Stimulated activated CD4-positive, alpha-beta T cell treated with anti-CD3 and anti-CD28 coated beads, Interleukin-1b, Interleukin-23, amount 100 ng/mL, for 48 hours (primary cell): Measurements from ENCODE around the gene NCAPH2.
A peak's percentile ranks its signal among the peaks of the same experiment; 100 is the strongest.

Source experiments
- DNase-seq: peaks from one replicate; pipeline ENCODE4 v3.0.0-alpha.2; 2020

NCAPH2 gene

DNA sequence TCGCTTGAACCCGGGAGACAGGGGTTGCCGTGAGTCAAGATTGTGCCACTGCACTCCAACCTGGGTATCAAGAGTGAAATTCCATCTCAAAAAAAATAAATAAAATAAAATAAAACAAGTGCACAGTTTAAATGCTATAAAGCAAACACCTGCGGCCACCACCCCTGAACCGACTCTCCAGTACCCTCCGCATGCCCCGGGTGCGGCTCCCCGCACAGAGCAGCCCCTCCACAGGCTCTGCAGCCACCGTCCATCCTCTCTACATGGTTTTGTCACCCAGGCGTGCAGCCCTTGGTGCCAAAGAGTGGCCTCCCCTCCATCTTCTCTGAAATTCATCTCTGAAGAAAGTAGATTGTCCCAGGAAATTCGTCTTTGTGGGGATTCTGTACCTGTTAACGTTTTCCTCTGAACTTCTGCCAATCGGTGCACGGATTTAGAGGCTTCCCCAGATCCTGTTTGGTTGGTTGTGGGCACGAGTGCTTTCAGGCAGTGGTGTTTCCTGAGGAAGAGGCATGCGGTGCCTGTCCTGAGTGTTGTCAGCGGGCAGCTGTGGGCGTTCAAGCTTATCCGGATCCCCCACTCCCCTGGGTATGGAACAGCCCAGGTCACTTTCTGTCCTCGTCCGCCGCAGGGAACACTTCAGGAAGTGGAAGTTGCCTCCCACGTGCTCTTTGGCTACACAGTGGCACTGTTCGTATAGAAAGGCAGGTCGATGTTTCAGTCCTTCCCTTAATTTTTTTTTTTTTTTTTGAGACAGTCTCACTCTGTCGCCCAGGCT is 17.3 kb upstream of the NCAPH2 start:
- no peak for DNase-seq

DNA sequence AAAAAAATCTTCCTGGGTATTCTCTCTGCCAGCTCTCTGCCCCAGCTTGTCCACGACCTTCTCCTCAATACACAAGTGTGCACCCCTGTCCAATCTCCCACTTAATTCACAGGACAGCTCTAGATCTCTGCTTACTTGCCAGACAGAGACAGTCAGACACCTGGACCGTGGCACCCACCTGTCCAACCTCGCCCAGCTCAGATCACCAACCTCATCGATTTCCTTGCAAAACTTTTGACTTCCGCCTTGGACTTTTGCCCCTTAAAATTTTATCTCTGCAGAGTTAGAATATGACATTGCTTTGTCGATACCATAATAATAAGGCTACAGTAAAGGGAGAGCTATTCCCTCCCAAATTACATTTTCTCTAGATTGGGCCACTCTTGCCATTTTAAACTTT is 10.9 kb upstream of the NCAPH2 start:
- no peak for DNase-seq

DNA sequence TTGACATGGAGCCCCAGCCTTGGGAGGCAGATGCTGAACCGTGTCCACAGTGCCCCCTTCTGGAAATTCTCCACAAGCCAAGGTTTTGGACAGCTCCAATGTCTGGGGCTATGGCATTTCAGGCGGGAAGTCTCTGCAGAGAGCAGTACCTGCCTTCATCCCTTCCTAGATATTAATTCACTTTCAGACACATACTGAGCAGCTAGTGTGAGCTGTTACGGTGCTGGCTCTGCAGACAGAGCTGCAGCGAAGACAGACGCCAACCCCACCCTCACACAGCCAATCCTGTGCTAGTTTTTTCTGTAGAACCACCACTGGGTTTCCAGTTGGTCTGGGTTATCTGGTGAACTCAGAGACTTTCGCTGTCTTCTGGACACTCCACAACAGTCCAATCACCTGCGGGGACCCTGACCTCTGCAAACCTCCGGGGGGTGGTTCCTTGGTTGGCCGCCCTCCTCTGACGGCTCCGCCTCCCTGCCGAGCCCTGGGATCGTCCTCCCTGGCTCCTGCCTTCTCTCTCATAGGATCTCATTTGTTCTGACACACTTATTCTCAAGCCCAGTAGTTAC is 9.6 kb upstream of the NCAPH2 start:
- peak; percentile 70 for DNase-seq

DNA sequence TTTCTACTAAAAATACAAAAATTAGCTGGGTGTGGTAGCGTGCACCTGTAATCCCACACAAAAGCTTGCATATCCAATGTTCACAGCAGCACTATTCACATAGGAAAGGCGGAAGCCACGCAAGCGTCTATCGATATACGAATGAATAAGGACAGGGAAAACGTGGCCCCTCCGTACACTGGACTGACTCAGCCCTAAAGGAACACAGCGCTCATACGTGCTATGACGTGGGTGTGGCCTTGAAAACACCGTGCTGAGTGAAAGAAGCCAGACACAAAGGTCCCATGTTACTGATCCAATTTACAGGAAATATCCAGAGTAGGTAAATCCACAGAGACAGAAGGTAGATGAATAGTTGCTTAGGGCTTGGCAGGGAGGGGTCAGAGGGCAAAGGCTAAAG is 7.6 kb upstream of the NCAPH2 start:
- no peak for DNase-seq

DNA sequence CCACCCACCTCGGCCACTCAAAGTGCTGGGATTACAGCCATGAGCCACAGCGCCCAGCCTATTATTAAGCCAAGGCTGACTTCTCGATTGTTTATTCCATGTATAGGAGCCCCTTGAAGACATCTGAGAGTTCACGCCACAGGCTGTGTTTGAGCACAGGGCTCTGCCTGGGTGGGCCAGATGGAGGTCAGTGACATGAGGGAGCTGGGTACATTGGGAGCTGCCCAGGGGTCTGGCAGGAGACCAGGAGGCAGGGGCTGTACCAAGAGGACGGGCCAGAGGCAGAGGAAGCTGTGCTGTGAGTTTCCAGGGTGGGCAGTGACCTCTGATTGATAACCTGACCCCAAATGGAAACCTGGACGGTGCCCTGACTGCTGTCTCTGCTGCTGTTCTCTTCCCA is 5.9 kb upstream of the NCAPH2 start:
- no peak for DNase-seq

DNA sequence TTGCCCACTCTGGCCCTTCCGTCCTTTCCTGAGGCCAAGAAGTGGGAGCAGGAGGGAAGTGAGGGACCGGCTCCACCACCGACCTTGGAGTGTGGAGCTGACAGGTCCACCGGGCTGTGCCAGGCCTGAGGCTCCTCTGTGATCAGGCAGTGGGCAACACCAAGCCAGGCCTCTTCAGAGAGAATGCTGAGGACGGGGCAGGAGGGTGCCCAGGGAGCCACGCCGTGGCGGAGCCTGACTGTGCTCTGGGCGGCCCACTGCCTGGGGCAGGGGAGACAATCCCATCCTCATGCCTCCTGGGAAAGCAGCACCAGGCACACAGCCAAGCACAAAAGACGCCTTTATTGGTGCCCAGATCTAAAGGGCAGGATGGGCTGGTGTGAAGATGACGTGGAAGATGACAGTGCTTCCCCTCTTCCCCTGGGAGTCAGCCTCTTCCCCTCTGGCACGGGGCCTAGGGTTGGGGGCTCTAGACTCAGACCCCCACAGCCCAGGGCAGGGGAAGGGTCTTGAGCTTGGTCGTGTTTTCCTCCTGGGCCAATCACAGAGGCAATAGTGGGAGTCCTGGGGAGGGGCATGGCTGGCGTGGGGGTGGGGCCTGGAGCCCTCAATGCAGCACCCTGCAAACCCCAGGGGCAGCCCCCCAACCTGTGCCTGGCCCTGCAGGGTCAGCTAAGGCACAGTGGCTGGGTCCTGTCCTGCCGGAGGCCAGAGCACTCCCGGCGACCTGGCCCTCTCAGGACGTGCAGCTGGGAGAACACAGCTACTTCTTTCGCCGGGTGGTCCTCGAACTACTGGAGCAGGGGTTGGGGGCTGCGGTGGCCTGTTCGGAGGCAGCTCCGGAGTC is 5.2 kb upstream of the NCAPH2 start:
- no peak for DNase-seq

DNA sequence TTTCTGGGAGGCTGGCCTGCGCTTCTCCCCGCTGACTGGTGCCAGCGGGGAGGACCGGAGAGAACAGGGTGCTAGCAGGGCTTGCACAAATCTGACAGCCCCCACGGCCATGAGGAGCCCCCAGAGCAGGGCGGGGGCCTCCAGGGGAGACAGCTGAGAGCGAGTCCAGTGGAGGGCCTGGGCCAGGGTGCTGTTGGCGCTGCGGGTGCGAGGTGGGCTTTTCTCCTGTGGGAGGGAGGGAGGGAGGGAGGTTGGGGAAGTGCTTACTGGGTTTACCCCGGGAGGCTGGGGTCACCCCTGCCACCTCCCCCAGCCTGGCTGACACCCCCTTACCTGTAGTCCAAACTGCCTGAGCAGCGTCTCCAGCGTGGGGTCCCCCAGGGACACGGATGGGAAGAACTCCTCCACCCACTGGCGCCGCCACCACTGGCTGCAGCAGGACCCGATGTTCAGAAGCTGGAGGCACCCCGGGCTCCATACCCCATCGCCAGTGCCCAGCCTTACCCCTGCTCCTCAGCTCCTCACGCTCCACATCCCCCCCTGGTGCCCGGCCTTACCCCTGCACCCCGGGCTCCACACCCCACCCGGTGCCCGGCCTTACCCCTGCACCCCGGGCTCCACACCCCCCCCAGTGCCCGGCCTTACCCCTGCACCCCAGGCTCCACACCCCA is 4.4 kb upstream of the NCAPH2 start:
- DNase-seq = no peak

DNA sequence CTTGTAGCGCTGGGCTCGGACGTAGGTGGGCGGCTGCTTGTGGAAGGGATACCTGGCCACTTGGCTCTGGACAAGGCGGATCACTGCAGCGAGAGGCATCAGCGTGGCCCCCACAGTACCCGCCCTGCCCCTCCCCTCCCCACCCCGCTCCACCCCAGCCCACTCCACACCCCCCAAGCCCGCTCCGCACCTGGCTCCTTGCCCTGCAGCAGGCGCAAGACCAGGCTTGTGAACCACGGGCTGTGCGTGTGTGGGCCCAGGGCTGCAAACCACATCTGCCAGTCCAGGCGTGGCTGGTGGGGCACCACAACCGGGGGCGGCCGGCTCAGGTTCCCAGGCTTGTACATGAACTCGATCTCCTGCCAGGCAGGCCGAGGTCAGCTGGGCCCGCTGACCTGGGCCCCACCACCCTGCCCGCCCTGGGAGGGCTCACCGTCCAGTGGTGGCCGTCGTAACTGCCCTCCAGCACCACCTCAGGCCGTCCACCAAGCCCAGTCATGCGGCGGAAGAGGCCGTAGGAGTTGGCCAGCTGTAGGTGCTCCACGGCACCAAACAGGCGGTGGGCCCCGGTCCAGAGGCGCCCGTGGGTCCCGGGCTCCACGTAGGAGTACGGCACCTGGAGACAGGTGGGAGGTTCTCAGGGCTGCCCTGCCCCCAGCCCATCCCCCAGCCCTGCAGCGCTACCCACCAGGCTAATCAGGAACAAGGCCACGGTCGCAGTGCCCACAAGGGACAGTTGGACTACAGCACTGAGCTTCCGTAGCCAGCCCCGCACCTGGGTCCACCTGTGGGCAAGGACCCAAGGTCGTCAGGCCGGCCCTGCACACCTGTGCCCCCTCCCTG is 3.4 kb upstream of the NCAPH2 start:
- DNase-seq = no peak

DNA sequence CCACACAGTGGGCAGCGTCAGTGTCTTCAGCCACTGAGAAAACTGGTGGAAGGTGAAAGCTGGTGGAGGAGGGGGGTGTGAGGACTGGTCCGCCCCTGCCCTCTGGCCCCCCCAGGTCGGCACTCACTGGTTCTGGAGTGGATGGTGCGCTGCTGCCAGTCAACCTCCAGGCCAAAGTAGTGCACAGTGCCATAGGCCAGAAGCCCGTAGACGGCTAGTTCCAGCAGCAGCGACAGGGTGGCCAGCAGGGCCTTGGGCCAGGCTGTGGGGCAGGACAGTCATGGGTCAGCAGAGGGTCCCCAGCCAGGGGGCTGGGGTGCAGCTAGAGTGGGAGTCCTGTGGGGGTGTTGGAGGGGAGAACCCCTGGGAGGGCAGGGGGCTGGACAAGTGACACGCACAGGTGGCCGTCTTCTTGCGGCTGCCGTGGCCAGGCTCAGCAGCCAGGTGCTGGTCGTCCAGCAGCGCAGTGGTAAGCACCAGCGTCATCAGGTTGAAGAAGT is 2.7 kb upstream of the NCAPH2 start:
- DNase-seq = no peak

DNA sequence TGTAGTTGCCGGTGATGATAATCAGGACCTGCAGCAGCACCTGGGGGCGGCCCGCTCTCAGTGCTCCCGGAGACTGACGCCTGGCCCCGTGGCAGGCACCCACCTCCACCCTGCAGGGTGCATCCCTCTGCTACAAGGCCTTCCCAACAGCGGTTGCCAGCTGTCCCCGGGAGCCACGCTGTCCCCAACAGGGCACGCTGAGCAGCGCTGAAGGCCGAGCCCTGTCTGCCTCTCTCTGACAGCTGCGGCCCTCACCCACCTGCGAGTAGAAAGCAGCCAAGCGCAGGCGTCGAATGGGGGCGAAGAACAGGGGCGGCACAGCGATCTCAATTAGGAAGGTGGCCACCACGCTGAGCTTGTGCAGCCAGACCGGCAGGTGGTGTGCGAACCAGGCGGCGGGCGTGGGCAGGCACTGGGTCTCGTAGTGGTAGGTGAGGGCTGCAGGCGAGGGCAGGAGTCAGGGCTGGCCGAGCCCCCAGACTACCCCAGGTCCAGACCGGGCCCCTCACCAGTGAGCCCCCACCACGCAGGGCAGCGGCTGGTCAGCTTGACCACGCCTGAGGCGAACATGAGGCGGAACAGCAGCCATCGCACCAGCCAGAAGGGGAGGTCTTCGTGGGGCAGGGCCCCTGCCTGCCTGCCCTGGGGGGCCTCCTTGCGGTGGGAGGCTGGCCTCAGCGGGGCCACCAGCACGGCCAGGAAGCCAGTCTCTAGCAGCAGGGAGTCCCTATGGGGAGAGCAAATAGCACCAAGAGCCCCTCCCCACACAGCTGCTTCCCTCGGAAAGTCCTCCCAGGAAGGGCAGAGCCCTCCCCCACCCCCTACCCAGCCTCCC is 2.0 kb upstream of the NCAPH2 start:
- no peak for DNase-seq

DNA sequence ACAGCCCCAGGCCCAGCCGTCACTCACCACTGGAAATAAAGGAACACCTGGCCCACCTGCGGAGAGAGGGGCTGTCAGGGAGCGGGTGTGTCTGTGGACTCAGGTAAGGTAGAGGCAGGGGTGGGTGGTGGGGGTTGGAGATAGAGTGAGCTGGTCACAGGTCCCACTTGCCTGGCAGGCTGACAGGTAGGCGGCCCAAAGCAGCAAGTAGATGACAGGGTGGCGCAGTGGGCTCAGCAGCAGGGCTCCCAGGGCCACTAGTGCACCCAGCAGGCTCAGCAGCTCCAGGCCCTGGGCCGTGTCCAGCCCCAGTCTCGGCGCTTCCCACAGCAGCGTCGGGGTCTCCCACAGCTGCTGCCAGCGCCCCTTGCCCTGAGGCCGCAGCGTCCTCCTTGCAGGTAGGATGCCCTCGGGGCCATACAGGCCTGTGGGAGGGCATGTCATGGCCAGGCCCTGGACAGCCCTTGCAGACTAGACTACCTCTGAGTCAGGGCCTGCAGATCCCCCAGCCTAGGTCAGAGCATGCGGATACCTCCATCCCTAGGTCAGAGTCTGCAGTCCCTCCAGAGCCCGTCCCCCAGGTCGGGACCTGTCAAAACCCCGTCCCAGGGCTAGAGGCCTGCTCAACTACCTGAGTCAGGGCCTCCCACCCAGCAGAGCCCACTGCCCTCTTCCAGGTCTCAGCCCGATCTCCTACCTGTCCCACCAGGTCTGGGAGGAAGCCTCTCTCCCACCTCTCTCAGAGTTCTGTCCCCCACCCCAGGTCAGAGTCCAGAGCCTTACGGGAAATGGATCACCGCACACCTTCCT is 1.2 kb upstream of the NCAPH2 start:
- DNase-seq = no peak

DNA sequence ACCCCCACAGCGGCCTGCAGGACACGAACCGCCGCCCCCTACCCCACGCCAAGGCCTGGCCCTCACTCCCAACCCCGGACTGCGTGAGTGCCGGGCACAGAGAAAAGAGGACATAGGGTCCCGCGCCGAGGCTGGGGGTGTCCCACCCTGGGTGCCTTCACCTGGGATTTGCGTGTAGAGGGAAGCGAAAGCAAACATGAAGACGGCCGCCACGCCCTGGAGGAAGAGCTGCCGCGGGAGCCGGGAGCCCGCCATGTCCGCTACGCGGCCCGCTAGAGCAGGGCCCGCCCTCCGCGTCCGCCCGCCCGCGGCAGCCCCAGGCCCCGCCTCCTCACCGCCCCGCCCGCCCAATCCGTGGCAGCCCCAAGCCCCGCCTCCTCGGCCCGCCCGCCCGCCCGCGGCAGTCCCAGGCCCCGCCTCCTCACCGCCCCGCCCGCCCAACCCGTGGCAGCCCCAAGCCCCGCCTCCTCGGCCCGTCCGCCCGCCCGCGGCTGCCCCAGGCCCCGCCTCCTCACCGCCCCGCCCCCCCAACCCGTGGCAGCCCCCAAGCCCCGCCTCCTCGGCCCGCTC is 518 bp upstream of the NCAPH2 start, which contains the start of gene LMF2:
Gene LMF2, minus strand, starts transcription at position 282 of the 570 bp plus-strand sequence. Its CDS starts 27 bp downstream, at position 255.
- peak; percentile 92 for DNase-seq

DNA sequence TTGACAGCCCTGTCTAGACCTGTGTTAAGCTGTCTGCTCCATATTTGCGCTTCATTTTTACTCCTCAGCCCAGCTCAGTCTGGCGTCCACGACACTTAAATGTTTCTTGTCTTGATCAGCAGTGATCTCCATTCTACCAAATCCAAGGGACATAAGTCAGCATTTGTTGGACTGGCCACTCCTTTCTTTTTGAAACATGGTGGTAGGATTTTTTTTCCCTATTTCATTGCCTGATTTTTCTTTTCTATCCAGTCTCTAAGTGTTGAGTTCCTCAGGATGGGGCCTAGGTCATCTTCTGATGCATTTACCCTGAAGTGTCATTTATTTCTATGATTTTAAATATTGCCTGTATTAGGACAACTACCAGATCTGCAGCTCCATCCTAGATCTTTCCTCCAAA is 873 bp downstream of the NCAPH2 start:
- DNase-seq = no peak

DNA sequence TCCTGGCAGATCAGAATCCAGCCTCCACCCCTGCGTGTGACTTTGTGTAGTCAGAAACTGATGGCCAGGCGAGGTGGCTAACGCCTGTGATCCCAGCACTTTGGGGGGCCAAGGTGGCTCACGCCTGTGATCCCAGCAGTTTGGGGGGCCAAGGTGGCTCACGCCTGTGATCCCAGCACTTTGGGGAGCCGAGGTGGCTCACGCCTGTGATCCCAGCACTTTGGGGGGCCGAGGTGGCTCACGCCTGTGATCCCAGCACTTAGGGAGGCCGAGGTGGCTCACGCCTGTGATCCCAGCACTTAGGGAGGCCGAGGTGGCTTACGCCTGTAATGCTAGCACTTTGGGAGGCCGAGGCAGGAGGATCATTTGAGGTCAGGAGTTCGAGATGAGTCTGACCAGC is 5.2 kb downstream of the NCAPH2 start:
- no peak for DNase-seq

DNA sequence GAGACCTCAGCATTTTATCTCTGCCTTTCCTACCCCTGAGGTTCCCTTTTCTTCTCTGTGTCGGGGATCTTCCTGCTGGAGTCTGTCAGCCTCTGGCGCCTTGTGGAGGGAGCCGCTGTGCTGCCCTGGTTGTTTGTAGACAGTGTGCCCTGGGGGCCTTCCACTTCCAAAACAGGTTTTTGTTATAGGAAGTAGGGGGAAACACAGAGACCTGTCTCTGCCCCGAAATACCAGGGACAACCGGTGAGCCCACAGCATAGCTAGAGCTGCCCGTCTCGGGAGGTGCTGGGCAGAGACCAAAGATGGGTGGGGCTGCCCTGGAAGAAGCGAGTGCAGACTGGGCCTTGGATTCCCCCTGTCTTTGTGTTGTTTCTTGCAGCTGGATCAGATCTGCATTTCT is 8.0 kb downstream of the NCAPH2 start:
- no peak for DNase-seq

DNA sequence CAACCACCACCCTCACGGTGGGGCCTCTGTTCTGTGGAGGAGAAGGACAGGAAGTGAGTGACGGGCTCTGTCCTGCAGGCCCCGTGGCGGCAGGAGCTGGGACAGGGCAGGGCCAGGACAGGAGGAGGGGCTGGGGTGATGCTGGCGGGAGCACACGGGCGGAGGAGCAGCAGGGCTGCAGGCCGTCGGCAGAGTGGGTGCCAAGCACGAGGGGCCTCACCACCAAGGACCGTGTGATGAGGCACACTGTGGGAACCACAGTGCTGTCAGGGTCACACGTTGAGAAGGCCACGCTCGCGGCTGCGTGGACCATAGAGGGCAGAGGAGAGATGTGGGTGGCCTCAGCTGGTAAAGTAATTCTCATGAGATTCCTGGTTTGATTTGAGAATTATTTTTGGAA is 8.9 kb downstream of the NCAPH2 start:
- DNase-seq = no peak

DNA sequence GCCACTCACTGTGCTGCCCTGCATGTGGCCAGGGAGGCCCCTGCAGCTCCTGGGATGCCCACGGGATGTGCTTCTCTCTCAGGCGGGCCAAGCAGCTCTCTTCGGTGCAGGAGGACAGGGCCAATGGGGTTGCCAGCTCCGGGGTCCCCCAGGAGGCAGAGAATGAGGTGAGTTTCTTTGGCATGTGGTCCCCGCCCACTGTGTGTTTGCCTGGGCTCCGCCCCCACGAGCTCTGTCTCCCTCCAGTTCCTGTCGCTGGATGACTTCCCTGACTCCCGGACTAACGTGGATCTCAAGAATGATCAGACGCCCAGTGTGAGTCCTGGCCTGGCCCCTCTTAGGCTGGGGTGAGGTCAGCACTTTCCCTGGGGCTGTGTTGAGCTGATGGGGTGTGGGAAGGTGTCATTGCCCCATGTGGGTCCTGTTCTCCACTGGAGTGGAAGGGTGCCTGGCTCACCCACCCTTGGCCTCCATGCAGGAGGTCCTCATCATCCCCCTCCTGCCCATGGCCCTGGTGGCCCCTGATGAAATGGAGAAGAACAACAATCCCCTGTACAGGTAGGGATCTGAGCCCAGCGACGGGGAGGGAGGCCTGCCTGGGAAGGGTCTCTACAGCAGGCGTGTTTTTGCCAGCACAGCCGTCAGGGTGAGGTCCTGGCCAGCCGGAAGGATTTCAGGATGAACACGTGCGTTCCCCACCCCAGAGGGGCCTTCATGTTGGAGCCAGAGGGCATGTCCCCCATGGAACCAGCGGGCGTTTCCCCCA is 9.7 kb downstream of the NCAPH2 start:
- no peak for DNase-seq

DNA sequence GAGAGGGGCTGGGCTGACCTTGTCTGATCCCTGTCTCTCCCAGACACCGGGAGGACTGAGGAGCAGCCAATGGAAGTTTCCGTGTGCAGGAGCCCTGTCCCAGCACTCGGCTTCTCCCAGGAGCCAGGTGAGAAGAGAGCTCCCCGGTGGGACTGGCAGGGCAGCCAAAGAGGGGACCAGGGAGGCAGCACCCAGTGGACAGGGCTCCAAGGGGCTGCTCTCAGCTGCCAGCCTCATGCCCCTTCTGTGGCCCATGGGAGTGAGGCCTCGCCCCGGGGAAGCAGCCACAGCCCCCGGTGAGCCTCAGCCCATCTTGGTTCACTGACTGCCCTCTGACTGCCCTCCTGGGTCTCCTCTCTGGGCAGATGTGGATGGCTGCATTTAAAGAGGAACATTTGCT is 10.6 kb downstream of the NCAPH2 start:
- no peak for DNase-seq

DNA sequence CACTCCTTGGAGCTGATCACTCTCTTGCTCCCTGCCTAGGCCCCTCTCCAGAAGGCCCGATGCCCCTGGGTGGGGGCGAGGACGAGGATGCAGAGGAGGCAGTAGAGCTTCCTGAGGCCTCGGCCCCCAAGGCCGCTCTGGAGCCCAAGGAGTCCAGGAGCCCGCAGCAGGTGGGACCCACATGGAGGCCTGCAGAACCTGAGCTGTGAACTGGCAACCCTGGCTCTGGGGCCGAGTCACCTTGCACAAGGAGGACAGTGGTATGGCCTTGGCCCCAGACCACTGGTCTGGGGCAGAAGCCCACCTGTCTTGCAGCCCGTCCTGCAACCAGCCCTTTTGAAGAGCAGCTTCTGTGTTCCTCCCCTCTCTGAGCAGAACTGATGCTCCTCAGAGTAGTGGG is 11.1 kb downstream of the NCAPH2 start:
- no peak for DNase-seq
